NCI-H1092 (cell line): ENCODE data around the gene TMEM200A.
"Not testable (repeated sequence)": the region's sequence is repeated elsewhere in the genome, so short reads cannot be mapped to it uniquely, and the experiment has no call there.

Source experiments
- DNase-seq: peaks from one replicate; lab custom pipeline; 2025; lab: John Stamatoyannopoulos, UW

The TMEM200A gene

GRCh38 chr6:130365166-130366106, at the start of gene TMEM200A:
TMEM200A (plus strand) TSS chr6:130366017; CDS start chr6:130440423, 74,406 bp downstream.
- DNase-seq = no peak

GRCh38 chr6:130320908-130321307, 44.9 kb upstream of the TMEM200A start:
- no peak for DNase-seq

- no peak for DNase-seq
Measured at GRCh38 chr6:130322673-130323268, 43.0 kb upstream of the TMEM200A start.

- no peak for DNase-seq
Measured at GRCh38 chr6:130324657-130325056, 41.2 kb upstream of the TMEM200A start.

- DNase-seq = no peak
Measured at GRCh38 chr6:130326496-130326895, 39.3 kb upstream of the TMEM200A start.

GRCh38 chr6:130337534-130337933, 28.3 kb upstream of the TMEM200A start:
- no peak for DNase-seq

- not testable (repeated sequence) for DNase-seq
Measured at GRCh38 chr6:130346324-130346723, 19.5 kb upstream of the TMEM200A start.

GRCh38 chr6:130354322-130354721, 11.5 kb upstream of the TMEM200A start:
- no peak for DNase-seq

- no peak for DNase-seq
Measured at GRCh38 chr6:130355572-130355971, 10.2 kb upstream of the TMEM200A start.

GRCh38 chr6:130357436-130357835, 8.4 kb upstream of the TMEM200A start:
- DNase-seq = no peak

- no peak for DNase-seq
Measured at GRCh38 chr6:130359736-130360135, 6.1 kb upstream of the TMEM200A start.

GRCh38 chr6:130362128-130362527, 3.7 kb upstream of the TMEM200A start:
- DNase-seq = no peak

GRCh38 chr6:130364224-130364780, 1.5 kb upstream of the TMEM200A start:
- DNase-seq = no peak

- no peak for DNase-seq
Measured at GRCh38 chr6:130366107-130367005, 539 bp downstream of the TMEM200A start.

GRCh38 chr6:130367767-130368166, 1.9 kb downstream of the TMEM200A start:
- no peak for DNase-seq

GRCh38 chr6:130368576-130368975, 2.8 kb downstream of the TMEM200A start:
- DNase-seq = no peak

- no peak for DNase-seq
Measured at GRCh38 chr6:130369831-130370230, 4.0 kb downstream of the TMEM200A start.

- DNase-seq = no peak
Measured at GRCh38 chr6:130371921-130372420, 6.2 kb downstream of the TMEM200A start.

- no peak for DNase-seq
Measured at GRCh38 chr6:130372786-130373185, 7.0 kb downstream of the TMEM200A start.

GRCh38 chr6:130373992-130374391, 8.2 kb downstream of the TMEM200A start:
- no peak for DNase-seq

GRCh38 chr6:130376936-130377335, 11.1 kb downstream of the TMEM200A start:
- no peak for DNase-seq

- no peak for DNase-seq
Measured at GRCh38 chr6:130377371-130377770, 11.6 kb downstream of the TMEM200A start.
